WTC11 (cell line): ENCODE data around the gene ORC3.

ENCODE experiments used
- CREM ChIP-seq: sonication (generic); formaldehyde crosslinking; IDR thresholded peaks from 2 replicates; pipeline ENCODE4 v1.8.1; 2022; ENCODE audit warnings: mild to moderate bottlenecking, missing genetic modification reagents, moderate library complexity
- CTCF ChIP-seq: fragments of 200-600 bp; IDR thresholded peaks from 2 replicates; pipeline ENCODE4 v1.8.0; 2022; ENCODE audit warnings: antibody characterized with exemption
- GABPB1 ChIP-seq: sonication (generic); formaldehyde crosslinking; IDR thresholded peaks from 2 replicates; pipeline ENCODE4 v1.8.1; 2023; ENCODE audit warnings: mild to moderate bottlenecking, missing genetic modification reagents

GRCh38 chr6:87701676-87702588 lies 112.0 kb downstream of the ORC3 start, which contains the start of gene AKIRIN2:
- TF ChIP-seq CTCF (no peak), GABPB1 (CRISPR knock-in tag) (0 out of 2 replicates have a peak, but pooled peaks have one; percentile 40), CREM (CRISPR knock-in tag) (no peak; the same call in 1 of the 2 replicates)
